Loucy (cell line): ENCODE measurements around the gene ZNF780B.

Source experiments
- EZH2phosphoT487 ChIP-seq: fragments of 200-600 bp; IDR thresholded peaks from 2 replicates; pipeline ENCODE4 v1.6.1; 2018; ENCODE audit warnings: antibody characterized with exemption, mild to moderate bottlenecking, moderate library complexity, borderline replicate concordance
- TF ChIP-seq, protein P1 (sequence below): fragments of 200-600 bp; sonication (generic); conservative IDR thresholded peaks from 2 replicates; pipeline ENCODE4 v1.5.1; 2014; ENCODE audit warnings: mild to moderate bottlenecking, antibody characterized with exemption, low read length

DNA sequence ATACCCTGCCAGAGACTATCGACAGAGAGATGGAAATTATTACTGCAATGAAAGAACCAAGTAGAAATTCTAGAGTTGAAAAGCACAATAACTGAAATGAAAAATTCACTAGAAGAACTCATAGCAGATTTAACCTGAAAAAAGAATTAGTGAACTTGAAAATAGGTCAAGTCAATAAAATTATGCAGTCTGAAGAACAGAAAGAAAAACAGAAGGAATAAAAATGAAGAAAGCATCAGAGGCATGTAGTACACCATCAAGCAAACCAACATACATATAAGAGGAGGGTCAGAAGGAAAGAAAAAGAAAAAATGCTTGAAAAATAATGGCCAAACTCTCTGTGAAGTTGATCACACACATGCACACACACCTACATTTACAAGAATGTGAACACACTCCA lies 3.6 kb upstream of the ZNF780B start:
- TF ChIP-seq, protein P1, sequence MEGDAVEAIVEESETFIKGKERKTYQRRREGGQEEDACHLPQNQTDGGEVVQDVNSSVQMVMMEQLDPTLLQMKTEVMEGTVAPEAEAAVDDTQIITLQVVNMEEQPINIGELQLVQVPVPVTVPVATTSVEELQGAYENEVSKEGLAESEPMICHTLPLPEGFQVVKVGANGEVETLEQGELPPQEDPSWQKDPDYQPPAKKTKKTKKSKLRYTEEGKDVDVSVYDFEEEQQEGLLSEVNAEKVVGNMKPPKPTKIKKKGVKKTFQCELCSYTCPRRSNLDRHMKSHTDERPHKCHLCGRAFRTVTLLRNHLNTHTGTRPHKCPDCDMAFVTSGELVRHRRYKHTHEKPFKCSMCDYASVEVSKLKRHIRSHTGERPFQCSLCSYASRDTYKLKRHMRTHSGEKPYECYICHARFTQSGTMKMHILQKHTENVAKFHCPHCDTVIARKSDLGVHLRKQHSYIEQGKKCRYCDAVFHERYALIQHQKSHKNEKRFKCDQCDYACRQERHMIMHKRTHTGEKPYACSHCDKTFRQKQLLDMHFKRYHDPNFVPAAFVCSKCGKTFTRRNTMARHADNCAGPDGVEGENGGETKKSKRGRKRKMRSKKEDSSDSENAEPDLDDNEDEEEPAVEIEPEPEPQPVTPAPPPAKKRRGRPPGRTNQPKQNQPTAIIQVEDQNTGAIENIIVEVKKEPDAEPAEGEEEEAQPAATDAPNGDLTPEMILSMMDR = no peak
- TF ChIP-seq EZH2phosphoT487 = no peak
